Stimulated activated naive B cell treated with anti-CD40 and anti-IgM and Interleukin-4, amounts not matched to agents 10 μg/mL and 1 μg/mL and 100 μg/mL, for 72 hours (primary cell): ENCODE measurements around the gene WDR93.
"Not testable (repeated sequence)": the region's sequence is repeated elsewhere in the genome, so short reads cannot be mapped to it uniquely, and the experiment has no call there.

Experiments
- ATAC-seq, 2 donors: fragments of 150-1000 bp; cut with Tn5 transposase; replicated peaks; 2 replicates each; pipeline ENCODE4 v1.10.0; 2021; ENCODE audit warnings: moderate library complexity in 1 of 2
- DNase-seq: peaks from one replicate; pipeline ENCODE4 v3.0.0; 2021
- H3K27ac Mint-ChIP-seq: one replicate; pipeline ENCODE4 v1.8.0; 2022; ENCODE audit warnings: mild to moderate bottlenecking, mixed read lengths
- H3K27me3 Mint-ChIP-seq, 2 donors: one replicate each; pipeline ENCODE4 v1.8.0; 2022; ENCODE audit warnings: mixed read lengths in 2 of 2
- H3K36me3 Mint-ChIP-seq, 2 donors: one replicate each; pipeline ENCODE4 v1.8.0; 2022; ENCODE audit warnings: mixed read lengths in 2 of 2, mild to moderate bottlenecking in 1 of 2
- H3K4me1 Mint-ChIP-seq, 2 donors: one replicate each; pipeline ENCODE4 v1.8.0; 2022; ENCODE audit warnings: mixed read lengths in 2 of 2, mild to moderate bottlenecking in 1 of 2
- H3K4me3 Mint-ChIP-seq, 2 donors: one replicate each; pipeline ENCODE4 v1.8.0; 2022; ENCODE audit warnings: mild to moderate bottlenecking in 2 of 2, mixed read lengths in 2 of 2, moderate library complexity in 1 of 2
- H3K9me3 Mint-ChIP-seq, 2 donors: one replicate each; pipeline ENCODE4 v1.8.0; 2022; ENCODE audit warnings: mixed read lengths in 2 of 2, mild to moderate bottlenecking in 1 of 2

The WDR93 gene

DNA sequence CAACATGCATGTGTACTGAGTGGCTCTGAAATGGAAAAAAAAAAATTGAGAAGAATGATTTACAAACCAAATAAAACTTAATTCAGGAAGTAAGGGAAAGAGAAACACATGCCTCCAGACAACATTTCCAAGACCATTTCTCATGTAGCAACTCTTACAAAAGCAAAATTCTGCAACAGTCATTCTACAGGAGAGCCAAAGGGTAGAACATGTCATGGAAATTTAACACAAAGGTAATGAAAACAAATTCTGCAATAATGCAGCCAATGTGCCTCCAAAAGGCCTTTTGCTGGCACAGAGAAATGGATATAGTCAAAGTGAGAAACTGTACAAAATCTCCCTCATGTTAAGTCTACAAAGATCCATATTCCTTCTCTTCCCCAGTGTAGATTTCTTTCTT lies 4.1 kb upstream of the WDR93 start:
- DNase-seq (no peak), ATAC-seq (no peak)
- Mint-ChIP-seq H3K4me1 (peaks cover 3 to 16% of the 10 kb centered on the region in 2 donors), H3K36me3 (peaks cover 4 to 13% of the 10 kb centered on the region in 2 donors), H3K27me3 (no peaks in the 10 kb centered on the region), H3K27ac (no peak overlapping the region), H3K4me3 (no peak overlapping the region), H3K9me3 (peaks cover 0 to 2% of the 10 kb centered on the region in 2 donors)

- DNase-seq, H3K9me3 Mint-ChIP-seq, H3K27me3 Mint-ChIP-seq, H3K36me3 Mint-ChIP-seq, ATAC-seq: not testable (repeated sequence)
- H3K27ac Mint-ChIP-seq, result peak overlapping the region; percentile 80
- H3K4me3 Mint-ChIP-seq, result peak overlapping the region; percentile 88 to 91
- peaks cover 4 to 16% of the 10 kb centered on the region in 2 donors for H3K4me1 Mint-ChIP-seq
Observed at GRCh38 chr15:89689930-89690275, 708 bp upstream of the WDR93 start.

- Mint-ChIP-seq H3K27ac (no peak overlapping the region), H3K27me3 (peaks cover 7% of the 10 kb centered on the region in 2 donors), H3K4me1 (peaks cover 4 to 16% of the 10 kb centered on the region in 2 donors), H3K36me3 (no peaks in the 10 kb centered on the region), H3K9me3 (peaks cover 0 to 3% of the 10 kb centered on the region in 2 donors), H3K4me3 (no peak overlapping the region)
- ATAC-seq (peak in 1 of 2 donors; percentile 23), DNase-seq (no peak)
Observed at GRCh38 chr15:89693091-89693490, 2.5 kb downstream of the WDR93 start.

DNA sequence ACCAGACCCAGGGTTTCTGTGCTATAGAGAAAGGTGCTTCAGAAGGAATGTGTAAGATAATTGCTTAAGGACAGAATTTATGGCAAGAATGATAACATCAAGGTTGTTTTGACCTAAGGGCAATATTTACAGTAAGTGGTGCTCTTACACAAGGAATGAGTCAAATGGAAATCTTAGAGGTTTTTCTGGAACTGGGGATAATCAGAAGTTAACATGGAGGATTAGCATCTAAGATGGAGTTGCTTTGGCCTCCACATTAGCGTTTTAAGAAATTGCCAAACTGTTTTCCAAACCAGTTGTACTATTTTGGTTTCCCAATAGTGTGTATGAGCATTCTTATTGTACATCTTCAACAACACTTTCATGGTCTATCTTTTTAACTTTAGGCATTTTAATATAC lies 3.1 kb downstream of the WDR93 start:
- Mint-ChIP-seq H3K9me3 (peaks cover 0 to 3% of the 10 kb centered on the region in 2 donors), H3K4me3 (no peak overlapping the region), H3K27me3 (peaks cover 7% of the 10 kb centered on the region in 2 donors), H3K36me3 (no peaks in the 10 kb centered on the region), H3K4me1 (peaks cover 4 to 16% of the 10 kb centered on the region in 2 donors), H3K27ac (no peak overlapping the region)
- no peak for ATAC-seq
- no peak for DNase-seq

DNA sequence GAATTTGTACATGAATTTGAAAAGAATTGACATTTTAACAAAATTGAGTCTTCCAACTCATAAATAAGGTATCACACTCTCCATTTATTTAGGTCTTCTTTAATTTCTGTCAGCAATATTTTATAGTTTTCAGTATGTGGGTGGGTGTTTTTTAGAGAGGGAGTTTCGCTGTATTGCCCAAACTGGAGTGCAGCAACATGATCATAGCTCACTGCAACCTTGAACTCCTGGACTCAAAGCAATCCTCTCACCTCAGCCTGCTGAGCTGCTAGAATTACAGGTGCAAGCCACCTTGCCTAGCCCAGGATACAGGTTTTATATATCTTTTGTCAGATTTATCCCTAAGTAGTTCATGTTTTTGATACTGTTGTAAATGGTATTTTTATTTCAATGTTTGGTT lies 4.6 kb downstream of the WDR93 start:
- Mint-ChIP-seq H3K27me3 (peaks cover 15% of the 10 kb centered on the region in 2 donors), H3K9me3 (peaks cover 0 to 3% of the 10 kb centered on the region in 2 donors), H3K36me3 (peaks cover 0 to 2% of the 10 kb centered on the region in 2 donors), H3K4me1 (peaks cover 4 to 9% of the 10 kb centered on the region in 2 donors), H3K4me3 (no peak overlapping the region), H3K27ac (no peak overlapping the region)
- ATAC-seq (no peak), DNase-seq (no peak)

DNA sequence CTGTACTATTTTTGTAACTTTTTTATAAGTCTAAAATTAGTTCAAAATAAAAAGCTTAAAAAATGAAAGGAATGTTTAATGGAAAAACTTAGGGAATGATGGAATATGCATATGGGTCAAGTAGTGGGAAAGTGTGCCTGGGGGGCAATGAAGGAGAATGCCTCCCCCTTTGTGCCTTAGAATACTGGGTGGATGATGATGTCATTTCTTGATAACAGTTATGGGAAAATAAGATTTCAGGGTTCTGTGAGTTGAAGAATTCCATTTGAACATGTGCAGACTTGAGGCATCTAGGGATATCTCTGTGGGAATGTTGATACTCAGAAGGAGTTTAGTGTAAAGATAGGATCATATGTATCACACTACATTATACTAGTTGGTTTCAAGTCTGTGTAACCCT lies 13.8 kb downstream of the WDR93 start:
- ATAC-seq, result no peak
- Mint-ChIP-seq H3K36me3 (peaks cover 0 to 2% of the 10 kb centered on the region in 2 donors), H3K4me1 (no peaks in the 10 kb centered on the region), H3K9me3 (no peaks in the 10 kb centered on the region), H3K4me3 (no peak overlapping the region), H3K27ac (no peak overlapping the region), H3K27me3 (peaks cover 39 to 43% of the 10 kb centered on the region in 2 donors)
- DNase-seq, result no peak

GRCh38 chr15:89707577-89707976 lies 17.0 kb downstream of the WDR93 start:
- Mint-ChIP-seq H3K4me1 (no peaks in the 10 kb centered on the region), H3K4me3 (no peak overlapping the region), H3K27me3 (peaks cover 28 to 29% of the 10 kb centered on the region in 2 donors), H3K36me3 (no peaks in the 10 kb centered on the region), H3K9me3 (no peaks in the 10 kb centered on the region), H3K27ac (no peak overlapping the region)
- no peak for ATAC-seq
- DNase-seq, result no peak

DNA sequence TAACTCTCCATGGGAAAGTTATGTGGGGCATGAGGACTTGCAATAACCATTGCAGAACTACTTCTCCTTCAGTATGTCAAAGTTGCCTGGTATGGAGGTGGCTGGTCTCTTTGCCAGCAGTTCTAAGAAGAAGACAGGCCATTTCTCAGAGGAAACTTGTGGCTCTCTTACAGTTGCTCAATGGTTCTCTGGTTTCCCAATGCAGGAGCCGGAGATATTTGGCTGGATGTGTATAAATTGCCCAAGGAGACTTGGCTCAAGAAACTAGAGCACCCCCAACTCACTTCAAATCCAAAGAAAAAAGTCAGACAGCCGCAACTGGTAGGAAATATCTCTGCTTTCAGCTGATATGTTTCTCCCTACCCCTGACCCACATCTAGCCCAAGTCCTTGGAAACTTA lies 24.2 kb downstream of the WDR93 start:
- no peaks in the 10 kb centered on the region for H3K36me3 Mint-ChIP-seq
- H3K4me3 Mint-ChIP-seq, result no peak overlapping the region

DNA sequence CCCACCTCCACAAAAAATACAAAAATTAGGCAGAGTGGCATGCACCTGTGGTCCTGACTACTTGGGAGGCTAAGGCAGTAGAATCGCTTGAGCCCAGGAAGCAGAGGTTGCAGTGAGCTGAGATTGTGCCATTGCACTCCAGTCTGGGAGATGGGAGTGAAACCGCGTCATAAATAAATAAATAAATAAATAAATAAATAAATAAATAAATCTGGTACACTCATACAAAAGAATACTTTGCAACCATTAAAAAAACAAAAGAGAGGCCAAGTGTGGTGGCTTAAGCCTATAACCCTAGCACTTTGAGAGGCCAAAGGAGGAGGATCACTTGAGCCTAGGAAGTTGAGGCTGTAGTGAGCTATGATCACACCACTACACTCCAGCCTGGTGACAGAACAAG lies 32.4 kb downstream of the WDR93 start:
- H3K36me3 Mint-ChIP-seq, result no peaks in the 10 kb centered on the region
- peaks cover 0 to 5% of the 10 kb centered on the region in 2 donors for H3K9me3 Mint-ChIP-seq
- H3K4me3 Mint-ChIP-seq, result no peak overlapping the region
- no peaks in the 10 kb centered on the region for H3K4me1 Mint-ChIP-seq
- no peak for ATAC-seq
- no peak for DNase-seq
- no peak overlapping the region for H3K27ac Mint-ChIP-seq
- peaks cover 22 to 31% of the 10 kb centered on the region in 2 donors for H3K27me3 Mint-ChIP-seq

More for the DNA sequence above, 24.2 kb downstream of the WDR93 start:
- Mint-ChIP-seq H3K4me1 (no peaks in the 10 kb centered on the region), H3K9me3 (no peaks in the 10 kb centered on the region), H3K27ac (no peak overlapping the region), H3K27me3 (peaks cover 0 to 4% of the 10 kb centered on the region in 2 donors)
- DNase-seq (no peak), ATAC-seq (no peak)

GRCh38 chr15:89724621-89725020 lies 34.0 kb downstream of the WDR93 start:
- Mint-ChIP-seq H3K4me1 (no peaks in the 10 kb centered on the region), H3K27me3 (peaks cover 22 to 28% of the 10 kb centered on the region in 2 donors), H3K9me3 (peaks cover 0 to 5% of the 10 kb centered on the region in 2 donors), H3K36me3 (no peaks in the 10 kb centered on the region), H3K4me3 (no peak overlapping the region), H3K27ac (no peak overlapping the region)
- ATAC-seq (no peak), DNase-seq (no peak)

DNA sequence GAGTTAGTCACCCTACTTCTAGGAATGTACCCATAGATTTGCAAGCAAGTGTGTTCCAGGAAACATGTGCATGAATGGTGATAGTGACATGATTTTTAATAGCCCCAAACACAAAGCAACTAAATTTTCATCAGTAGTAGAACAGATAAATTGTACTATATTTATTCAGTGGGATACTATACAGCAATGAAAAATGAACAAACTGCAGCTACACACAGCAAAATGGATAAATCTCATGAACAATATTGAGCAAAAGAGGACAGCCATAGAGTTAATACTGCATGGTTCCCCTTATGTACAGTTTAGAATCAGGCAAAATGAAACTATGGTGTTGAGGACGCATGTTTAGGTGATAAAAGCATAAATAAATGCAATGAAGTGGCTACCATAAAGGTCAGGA lies 34.5 kb downstream of the WDR93 start:
- H3K27me3 Mint-ChIP-seq, result peaks cover 22 to 30% of the 10 kb centered on the region in 2 donors
- H3K9me3 Mint-ChIP-seq, result peaks cover 0 to 5% of the 10 kb centered on the region in 2 donors
- DNase-seq, result no peak
- no peak overlapping the region for H3K4me3 Mint-ChIP-seq
- no peaks in the 10 kb centered on the region for H3K36me3 Mint-ChIP-seq
- ATAC-seq, result no peak
- no peaks in the 10 kb centered on the region for H3K4me1 Mint-ChIP-seq
- H3K27ac Mint-ChIP-seq, result no peak overlapping the region

- no peaks in the 10 kb centered on the region for H3K4me1 Mint-ChIP-seq
- no peaks in the 10 kb centered on the region for H3K36me3 Mint-ChIP-seq
- no peak for DNase-seq
Observed at GRCh38 chr15:89728254-89728653, 37.6 kb downstream of the WDR93 start.

DNA sequence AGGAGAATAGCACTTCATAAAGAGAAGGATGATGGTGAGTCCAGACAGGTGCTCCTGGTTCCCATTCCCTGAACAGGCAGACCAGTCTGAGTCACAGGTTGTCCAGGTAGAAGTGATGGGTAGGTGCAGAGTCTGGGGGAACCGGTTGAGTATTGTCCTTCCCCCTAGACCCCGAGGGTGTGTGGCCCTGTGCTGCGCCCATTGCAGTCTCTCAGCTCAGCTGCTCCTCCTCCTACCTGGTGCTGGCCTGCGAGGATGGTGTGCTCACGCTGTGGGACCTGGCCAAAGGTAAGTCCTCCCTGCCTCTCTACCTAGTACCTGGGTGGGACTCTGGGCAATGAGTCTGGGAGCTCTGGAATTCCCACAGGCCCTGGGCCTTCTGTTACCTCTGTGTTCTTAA lies 40.7 kb downstream of the WDR93 start:
- DNase-seq (no peak), ATAC-seq (no peak)
- H3K9me3 Mint-ChIP-seq, result no peaks in the 10 kb centered on the region
- H3K27me3 Mint-ChIP-seq, result peaks cover 29 to 37% of the 10 kb centered on the region in 2 donors
- H3K36me3 Mint-ChIP-seq, result no peaks in the 10 kb centered on the region
- no peak overlapping the region for H3K27ac Mint-ChIP-seq
- H3K4me1 Mint-ChIP-seq, result no peaks in the 10 kb centered on the region
- H3K4me3 Mint-ChIP-seq, result no peak overlapping the region

More at GRCh38 chr15:89728254-89728653, 37.6 kb downstream of the WDR93 start:
- Mint-ChIP-seq H3K27ac (no peak overlapping the region), H3K9me3 (peaks cover 0 to 2% of the 10 kb centered on the region in 2 donors), H3K4me3 (no peak overlapping the region), H3K27me3 (peaks cover 7 to 22% of the 10 kb centered on the region in 2 donors)
- ATAC-seq, result no peak

DNA sequence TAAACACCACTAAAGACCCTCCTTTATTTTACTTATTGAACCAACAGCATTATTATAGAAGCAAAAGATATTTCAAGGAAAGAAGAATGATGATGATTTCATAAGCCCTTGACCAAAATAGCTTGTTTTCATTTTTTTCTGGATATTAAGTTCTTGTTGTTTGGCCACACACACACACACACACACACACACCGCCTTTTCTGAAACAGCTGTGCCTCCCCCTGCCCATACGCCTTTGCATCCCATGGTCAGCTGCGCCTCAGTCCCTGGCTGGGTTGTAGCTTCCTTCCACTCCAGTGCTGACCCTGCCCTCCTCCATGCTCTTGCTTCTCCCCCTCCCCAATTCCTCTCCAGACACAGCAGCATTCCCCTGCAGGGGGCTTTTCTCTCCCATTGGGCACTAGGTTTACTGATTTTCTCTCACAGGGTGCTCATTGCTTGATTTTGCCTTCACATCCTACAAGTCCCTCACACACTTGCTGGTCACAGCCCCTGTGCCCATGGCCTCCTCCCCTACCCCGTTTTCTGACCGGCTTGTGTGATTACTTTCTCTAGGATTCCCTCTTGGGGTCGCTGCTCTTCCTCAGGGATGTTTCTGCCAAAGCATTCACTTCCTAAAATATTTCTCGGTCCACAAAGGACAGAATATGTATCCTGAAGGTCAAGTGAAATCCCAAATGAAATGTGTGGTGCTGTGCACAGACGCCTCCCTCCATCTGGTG lies 42.0 kb downstream of the WDR93 start:
- Mint-ChIP-seq H3K4me3 (no peak overlapping the region), H3K4me1 (no peaks in the 10 kb centered on the region), H3K36me3 (no peaks in the 10 kb centered on the region), H3K27ac (no peak overlapping the region), H3K9me3 (no peaks in the 10 kb centered on the region), H3K27me3 (peaks cover 41 to 42% of the 10 kb centered on the region in 2 donors)
- ATAC-seq (no peak), DNase-seq (no peak)

- H3K9me3 Mint-ChIP-seq, result no peaks in the 10 kb centered on the region
- peaks cover 41 to 45% of the 10 kb centered on the region in 2 donors for H3K27me3 Mint-ChIP-seq
- no peak overlapping the region for H3K27ac Mint-ChIP-seq
- H3K36me3 Mint-ChIP-seq, result no peaks in the 10 kb centered on the region
- H3K4me3 Mint-ChIP-seq, result no peak overlapping the region
- no peak for DNase-seq
- H3K4me1 Mint-ChIP-seq, result peaks cover 2 to 5% of the 10 kb centered on the region in 2 donors
- no peak for ATAC-seq
Observed at GRCh38 chr15:89735773-89736172, 45.2 kb downstream of the WDR93 start.
